Measurements from ENCODE around the gene MASP1.
"Not testable (repeated sequence)": the region's sequence is repeated elsewhere in the genome, so short reads cannot be mapped to it uniquely, and the experiment has no call there.

MASP1 gene

DNA sequence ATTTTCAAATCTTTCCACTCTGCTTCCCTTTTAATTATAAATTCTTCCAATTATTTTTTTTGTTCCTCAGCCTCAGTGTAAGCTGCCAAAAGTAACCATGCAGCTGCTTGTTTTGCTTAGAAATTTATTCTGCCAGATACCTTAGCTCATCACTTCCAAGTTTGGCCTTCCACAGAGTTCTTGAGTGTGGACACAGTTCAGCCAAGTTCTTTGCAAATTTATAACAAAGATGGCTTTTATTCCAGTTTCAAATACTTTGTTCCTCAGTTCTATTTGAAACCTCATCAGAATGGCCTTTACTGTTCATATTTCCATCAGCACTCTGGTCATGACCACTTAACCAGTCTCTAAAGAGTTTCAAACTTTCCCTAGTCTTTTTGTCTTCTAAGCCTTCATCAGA is 83.9 kb downstream of the MASP1 start:
- no peak for DNase-seq (ENCODE audit: insufficient read length, low spot score)
- TF ChIP-seq, protein P1, sequence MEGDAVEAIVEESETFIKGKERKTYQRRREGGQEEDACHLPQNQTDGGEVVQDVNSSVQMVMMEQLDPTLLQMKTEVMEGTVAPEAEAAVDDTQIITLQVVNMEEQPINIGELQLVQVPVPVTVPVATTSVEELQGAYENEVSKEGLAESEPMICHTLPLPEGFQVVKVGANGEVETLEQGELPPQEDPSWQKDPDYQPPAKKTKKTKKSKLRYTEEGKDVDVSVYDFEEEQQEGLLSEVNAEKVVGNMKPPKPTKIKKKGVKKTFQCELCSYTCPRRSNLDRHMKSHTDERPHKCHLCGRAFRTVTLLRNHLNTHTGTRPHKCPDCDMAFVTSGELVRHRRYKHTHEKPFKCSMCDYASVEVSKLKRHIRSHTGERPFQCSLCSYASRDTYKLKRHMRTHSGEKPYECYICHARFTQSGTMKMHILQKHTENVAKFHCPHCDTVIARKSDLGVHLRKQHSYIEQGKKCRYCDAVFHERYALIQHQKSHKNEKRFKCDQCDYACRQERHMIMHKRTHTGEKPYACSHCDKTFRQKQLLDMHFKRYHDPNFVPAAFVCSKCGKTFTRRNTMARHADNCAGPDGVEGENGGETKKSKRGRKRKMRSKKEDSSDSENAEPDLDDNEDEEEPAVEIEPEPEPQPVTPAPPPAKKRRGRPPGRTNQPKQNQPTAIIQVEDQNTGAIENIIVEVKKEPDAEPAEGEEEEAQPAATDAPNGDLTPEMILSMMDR (IDR thresholded peaks at IDR 0.05; ENCODE audit: insufficient read depth, missing control alignments) = no peak
- no peak for FAIRE-seq

DNA sequence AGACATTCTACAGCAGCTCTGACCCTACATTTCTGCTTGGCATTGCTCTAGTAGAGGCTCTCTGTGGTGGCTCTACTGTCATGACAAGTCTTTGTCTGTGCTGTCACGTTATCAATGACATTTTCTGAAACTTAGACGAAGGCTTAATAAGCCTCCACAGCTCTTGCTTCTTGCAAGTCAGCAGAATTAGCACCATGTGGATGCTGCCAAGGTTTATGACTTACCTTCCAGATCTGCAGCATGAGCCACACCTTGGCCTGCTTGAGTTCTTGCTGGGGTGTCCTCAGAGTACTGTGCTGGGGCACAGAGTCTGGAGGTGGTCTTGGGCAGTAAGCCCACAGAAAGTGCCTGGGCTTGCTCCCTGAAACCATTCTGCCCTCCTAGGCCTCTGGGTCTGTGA is 84.5 kb downstream of the MASP1 start:
- TF ChIP-seq, protein P1 (IDR thresholded peaks at IDR 0.05; ENCODE audit: insufficient read depth, missing control alignments) = no peak
- FAIRE-seq = no peak
- no peak for DNase-seq (ENCODE audit: insufficient read length, low spot score)

DNA sequence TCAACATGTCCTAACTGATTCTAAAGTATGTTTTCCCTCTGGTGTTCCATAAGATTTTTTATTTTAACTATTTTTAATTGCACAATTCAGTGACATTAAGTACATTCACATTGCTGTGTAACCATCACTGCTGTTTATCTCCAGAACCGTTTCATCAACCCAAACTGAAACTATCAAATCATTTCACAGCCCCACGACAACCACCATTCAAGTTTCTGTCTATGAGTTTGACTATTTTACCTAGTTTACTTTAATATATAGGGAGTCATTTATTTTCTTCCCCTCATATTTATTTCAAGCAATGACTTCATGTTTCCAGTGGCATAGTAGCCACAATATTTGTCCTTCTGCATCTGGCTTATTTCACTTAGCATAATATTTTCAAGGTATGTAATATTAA is 85.9 kb downstream of the MASP1 start:
- TF ChIP-seq, protein P1 (IDR thresholded peaks at IDR 0.05; ENCODE audit: insufficient read depth, missing control alignments) = no peak
- FAIRE-seq (no peak), DNase-seq (ENCODE audit: insufficient read length, low spot score) (no peak)

DNA sequence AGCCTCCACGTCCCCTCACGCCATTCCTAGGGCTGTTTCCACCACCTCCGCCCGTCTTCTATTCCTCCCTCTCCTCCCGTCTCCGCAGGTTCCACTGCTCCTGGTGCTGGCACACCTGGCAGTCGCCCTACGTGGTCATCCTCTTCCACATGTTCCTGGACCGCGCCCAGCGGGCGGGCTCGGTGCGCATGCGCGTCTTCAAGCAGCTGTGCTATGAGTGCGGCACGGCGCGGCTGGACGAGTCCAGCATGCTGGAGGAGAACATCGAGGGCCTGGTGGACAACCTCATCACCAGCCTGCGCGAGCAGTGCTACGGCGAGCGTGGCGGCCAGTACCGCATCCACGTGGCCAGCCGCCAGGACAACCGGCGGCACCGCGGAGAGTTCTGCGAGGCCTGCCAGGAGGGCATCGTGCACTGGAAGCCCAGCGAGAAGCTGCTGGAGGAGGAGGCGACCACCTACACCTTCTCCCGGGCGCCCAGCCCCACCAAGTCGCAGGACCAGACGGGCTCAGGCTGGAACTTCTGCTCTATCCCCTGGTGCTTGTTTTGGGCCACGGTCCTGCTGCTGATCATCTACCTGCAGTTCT is 92.0 kb downstream of the MASP1 start:
- FAIRE-seq; DNase-seq (ENCODE audit: insufficient read length, low spot score): not testable (repeated sequence)

DNA sequence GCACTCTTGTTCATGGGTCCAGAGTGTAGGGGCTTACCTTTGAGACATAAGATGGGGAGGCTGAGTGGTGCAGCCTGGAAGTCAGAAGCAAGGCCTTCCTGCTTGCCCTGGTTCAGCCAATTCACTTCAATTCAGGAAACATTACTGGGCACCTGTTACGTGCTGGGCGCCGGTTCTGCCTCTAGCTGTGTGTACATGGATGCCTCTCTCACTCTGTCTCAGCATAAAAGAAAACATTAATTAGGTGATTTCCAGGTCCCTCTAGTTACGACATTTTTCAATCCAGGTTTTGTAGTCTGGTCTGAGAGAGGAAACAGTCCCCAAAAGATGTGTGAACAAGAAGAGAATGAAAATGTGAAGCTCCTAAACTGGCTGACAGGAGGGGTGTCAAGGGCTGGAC is 93.0 kb downstream of the MASP1 start:
- FAIRE-seq (no peak), DNase-seq (ENCODE audit: insufficient read length, low spot score) (no peak)
- TF ChIP-seq, protein P1 (IDR thresholded peaks at IDR 0.05; ENCODE audit: insufficient read depth, missing control alignments) = no peak

DNA sequence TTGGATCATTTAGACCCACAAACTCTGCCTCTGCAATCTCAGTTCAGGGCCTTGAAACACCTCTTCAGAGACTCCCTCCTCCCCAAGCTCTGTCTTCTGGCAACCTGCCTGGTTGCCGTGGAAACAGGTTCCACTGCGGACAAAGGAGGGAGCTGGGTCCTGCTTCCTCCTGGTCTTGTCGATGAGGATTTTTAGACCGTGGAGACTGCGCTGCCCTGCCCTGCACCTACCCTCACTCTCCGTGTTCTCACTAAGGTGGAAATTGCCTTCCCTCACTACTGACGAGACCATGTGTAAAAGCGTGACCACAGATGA is 94.2 kb downstream of the MASP1 start, which contains the start of gene RTP1:
TSS of gene RTP1 (plus strand) at position 152 of the 315 bp plus-strand sequence. CDS start at position 182, 30 bp downstream.
- DNase-seq (ENCODE audit: insufficient read length, low spot score) (no peak), FAIRE-seq (no peak)
- TF ChIP-seq, protein P1 (IDR thresholded peaks at IDR 0.05; ENCODE audit: insufficient read depth, missing control alignments) = no peak

DNA sequence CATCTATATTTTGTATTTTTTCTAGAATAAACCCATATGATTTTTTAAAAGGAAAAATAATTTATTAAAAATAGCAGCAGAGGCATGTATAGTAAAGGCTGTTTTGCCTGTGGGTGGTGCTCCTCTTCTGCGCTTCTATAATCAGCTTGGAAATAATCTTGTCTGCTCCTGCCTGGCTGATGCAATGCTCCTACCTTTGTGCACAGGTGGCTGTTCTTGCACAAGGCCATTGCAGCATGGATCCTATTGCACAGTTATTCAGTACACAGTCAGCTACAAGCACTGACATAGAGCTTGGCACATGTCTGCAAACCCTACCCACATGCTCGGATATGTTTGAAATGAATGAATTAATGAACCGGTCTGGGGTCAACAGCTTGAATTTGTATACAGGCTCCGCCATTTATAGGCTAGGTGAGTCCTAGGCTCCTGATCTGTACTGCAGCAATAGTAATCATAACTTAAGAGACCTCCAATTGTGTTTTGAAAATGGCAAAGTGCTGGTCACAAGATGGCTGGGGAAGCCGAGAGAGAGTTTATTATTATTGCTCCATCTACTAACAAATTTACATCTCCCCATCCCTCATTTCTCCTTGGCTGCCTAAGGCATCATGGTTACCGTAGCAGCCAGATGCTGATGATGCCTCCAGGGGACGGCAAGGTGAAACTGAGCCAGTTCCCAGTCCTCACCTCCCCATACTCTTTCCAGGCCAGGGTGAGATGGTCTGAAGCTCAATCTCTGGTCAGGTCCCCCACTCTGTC is 94.8 kb downstream of the MASP1 start:
- TF ChIP-seq, protein P1 (IDR thresholded peaks at IDR 0.05; ENCODE audit: insufficient read depth, missing control alignments) = no peak
- DNase-seq (ENCODE audit: insufficient read length, low spot score) (no peak), FAIRE-seq (no peak)

Measured in D721Med (cell line).